MCF 10A (cell line): ENCODE results near the gene GRID2IP. TPM values are rescaled to one million over a fixed set of nuclear protein-coding genes. Genes with fewer than 3 reads are reported as not detected.

Experiments used
- BruUV-seq: library from RNA; stranded (reverse); fragments of 400-500 nt; replicated peaks from 2 replicates; lab custom pipeline; 2021; lab: Mats Ljungman, UMichigan
- CTCF ChIA-PET: fragments of 300-600 bp; sonication (Branson Sonifier 250); formaldehyde crosslinking; extraction: SDS; loops from one replicate; lab custom pipeline; 2021; ENCODE audit warnings: antibody characterized with exemption, inconsistent platforms; lab: Yijun Ruan, JAX
- POLR2A ChIA-PET: fragments of 300-600, 350-650 bp; sonication (Branson Sonifier 250); formaldehyde crosslinking; extraction: SDS; loops from one replicate; lab custom pipeline; 2020; ENCODE audit warnings: antibody characterized with exemption, inconsistent platforms; lab: Yijun Ruan, JAX
- DNase-seq: peaks from one replicate; pipeline ENCODE4 v3.0.0-alpha.2; 2018; ENCODE audit not compliant: unreplicated experiment
- H3K27ac Mint-ChIP-seq: one replicate; pipeline ENCODE4 v1.8.0; 2022; ENCODE audit warnings: mild to moderate bottlenecking, low read depth, mixed read lengths; ENCODE audit not compliant: unreplicated experiment
- H3K27me3 Mint-ChIP-seq: one replicate; pipeline ENCODE4 v1.8.0; 2022; ENCODE audit warnings: mixed read lengths; ENCODE audit not compliant: insufficient read depth, unreplicated experiment
- H3K36me3 Mint-ChIP-seq: one replicate; pipeline ENCODE4 v1.8.0; 2022; ENCODE audit warnings: mild to moderate bottlenecking, moderate library complexity, mixed read lengths; ENCODE audit not compliant: insufficient read depth, unreplicated experiment
- H3K4me1 Mint-ChIP-seq: one replicate; pipeline ENCODE4 v1.8.0; 2022; ENCODE audit warnings: mixed read lengths; ENCODE audit not compliant: insufficient read depth, unreplicated experiment
- H3K4me3 Mint-ChIP-seq: one replicate; pipeline ENCODE4 v1.8.0; 2022; ENCODE audit warnings: mild to moderate bottlenecking, moderate library complexity, mixed read lengths; ENCODE audit not compliant: unreplicated experiment
- H3K9me3 Mint-ChIP-seq: one replicate; pipeline ENCODE4 v1.8.0; 2022; ENCODE audit warnings: mixed read lengths; ENCODE audit not compliant: unreplicated experiment
- CTCF ChIP-seq: fragments of 200-600 bp; IDR thresholded peaks from one replicate; pipeline ENCODE4 v1.8.0; 2022; ENCODE audit warnings: antibody characterized with exemption, mild to moderate bottlenecking; ENCODE audit not compliant: unreplicated experiment
- intact Hi-C: fragments of 100-400 bp; cut with micrococcal nuclease; formaldehyde crosslinking; loops from 2 replicates; pipeline ENCODE4 v1.14.1; 2022
- total RNA-seq: library from RNA; stranded (reverse); gene quantifications from 2 replicates; pipeline ENCODE4 v1.2.3, GENCODE V29; 2022

The GRID2IP gene
- total RNA-seq, 1 experiment from 2014 or later = not detected

GRCh38 chr7:6542368-6542767 lies 8.9 kb downstream of the GRID2IP start:
- no peaks in the 10 kb centered on the region for H3K27me3 Mint-ChIP-seq
- BruUV-seq = no TSS peak
- no peak for DNase-seq
- no peak for TF ChIP-seq CTCF
- no peak overlapping the region for H3K4me3 Mint-ChIP-seq
- intact Hi-C loops = no loop called here
- H3K9me3 Mint-ChIP-seq = no peaks in the 10 kb centered on the region
- H3K27ac Mint-ChIP-seq = no peak overlapping the region
- no peaks in the 10 kb centered on the region for H3K4me1 Mint-ChIP-seq
- CTCF ChIA-PET = no interaction called here
- no peaks in the 10 kb centered on the region for H3K36me3 Mint-ChIP-seq
- POLR2A ChIA-PET = no interaction called here

- CTCF ChIA-PET = interaction anchor here (0.5 to 1.1 kb wide), 2 partner anchors 20 to 1847 kb away, joined by 3 to 4 read pairs; no protein-coding TSS in a partner anchor
- no peaks in the 10 kb centered on the region for H3K4me1 Mint-ChIP-seq
- H3K9me3 Mint-ChIP-seq = no peaks in the 10 kb centered on the region
- BruUV-seq = no TSS peak
- intact Hi-C loops = no loop called here
- H3K27me3 Mint-ChIP-seq = peaks cover 11% of the 10 kb centered on the region
- POLR2A ChIA-PET = no interaction called here
- no peak for TF ChIP-seq CTCF
- no peaks in the 10 kb centered on the region for H3K36me3 Mint-ChIP-seq
- no peak overlapping the region for H3K27ac Mint-ChIP-seq
- no peak overlapping the region for H3K4me3 Mint-ChIP-seq
- DNase-seq = no peak
Observed at GRCh38 chr7:6536262-6537260, 14.7 kb downstream of the GRID2IP start.

- peaks cover 27% of the 10 kb centered on the region for H3K27me3 Mint-ChIP-seq
- ChIA-PET POLR2A (no interaction called here), CTCF (interaction anchor here (0.6 kb wide), 1 partner anchor 16 kb away, joined by 4 read pairs; no protein-coding TSS in a partner anchor)
- TF ChIP-seq CTCF = no peak
- BruUV-seq = no TSS peak
- no peak overlapping the region for H3K27ac Mint-ChIP-seq
- no peaks in the 10 kb centered on the region for H3K36me3 Mint-ChIP-seq
- intact Hi-C loops = no loop called here
- no peak for DNase-seq
- H3K4me1 Mint-ChIP-seq = no peaks in the 10 kb centered on the region
- H3K4me3 Mint-ChIP-seq = no peak overlapping the region
- H3K9me3 Mint-ChIP-seq = no peaks in the 10 kb centered on the region
Observed at GRCh38 chr7:6533893-6534495, 17.3 kb downstream of the GRID2IP start.

GRCh38 chr7:6532516-6532915 lies 18.7 kb downstream of the GRID2IP start:
- Mint-ChIP-seq H3K4me1 (no peaks in the 10 kb centered on the region), H3K36me3 (no peaks in the 10 kb centered on the region), H3K9me3 (no peaks in the 10 kb centered on the region), H3K27ac (no peak overlapping the region), H3K4me3 (no peak overlapping the region), H3K27me3 (peaks cover 35% of the 10 kb centered on the region)
- ChIA-PET CTCF (interaction anchor here (0.6 kb wide), 1 partner anchor 57 kb away, joined by 3 read pairs; the partner anchor contains the start of gene INTS15), POLR2A (no interaction called here)
- TF ChIP-seq CTCF = no peak
- no peak for DNase-seq
- BruUV-seq = no TSS peak
- intact Hi-C loops = no loop called here
